Measurements from ENCODE around the gene PURB. TPM values are rescaled to one million over a fixed set of nuclear protein-coding genes. Genes with fewer than 3 reads are reported as not detected.

The PURB gene
- polyA plus RNA-seq, 3 donors, result 3.0 to 13.0 (median 3.0) TPM

- peak overlapping the region in 1 of 7 donors; percentile 7 for H3K27ac Mint-ChIP-seq
Measured at GRCh38 chr7:44906965-44907364, 21.6 kb upstream of the PURB start.

GRCh38 chr7:44905002-44905635 is 19.8 kb upstream of the PURB start:
- Histone ChIP-seq H3K36me3 (replicated peaks in 1 of 2; ENCODE audit: control insufficient read depth in 1 of 2, insufficient read depth in 2 of 2, low read length in 2 of 2) (no peaks in the 10 kb centered on the region), H2AFZ (ENCODE audit: insufficient read depth, low read depth, low read length, poor library complexity, severe bottlenecking) (no peak overlapping the region), H3K27me3 (ENCODE audit: control insufficient read depth in 2 of 2, insufficient read depth in 2 of 2, low read length in 2 of 2) (no peaks in the 10 kb centered on the region), H3K9me3 (replicated peaks in 1 of 2; ENCODE audit: control insufficient read depth in 1 of 2, insufficient read depth in 1 of 2, low read length in 2 of 2) (no peaks in the 10 kb centered on the region), H3K27ac (ENCODE audit: low read depth in 1 of 2, low read length in 2 of 2) (no peak overlapping the region), H3K9ac (ENCODE audit: insufficient read depth, low read length, poor library complexity, severe bottlenecking) (no peak overlapping the region), H3K79me2 (ENCODE audit: insufficient read depth, low read length) (no peaks in the 10 kb centered on the region), H3K4me1 (ENCODE audit: control insufficient read depth in 1 of 2, insufficient read depth in 2 of 2, low read length in 2 of 2) (no peaks in the 10 kb centered on the region), H3K4me2 (replicated peaks; ENCODE audit: extremely low read depth, low read length, poor library complexity, severe bottlenecking) (no peak overlapping the region), H4K20me1 (ENCODE audit: insufficient read depth, low read length) (no peaks in the 10 kb centered on the region), H3K4me3 (replicated peaks in 1 of 3; ENCODE audit: low read depth in 2 of 3, low read length in 3 of 3) (no peak overlapping the region)
- Mint-ChIP-seq H3K9me3 (no peaks in the 10 kb centered on the region), H3K27me3 (ENCODE audit: low read depth in 3 of 3) (peaks cover 0 to 2% (median 0%) of the 10 kb centered on the region in 3 donors), H3K36me3 (no peaks in the 10 kb centered on the region), H3K27ac (no peak overlapping the region), H3K4me3 (no peak overlapping the region), H3K4me1 (peaks cover 6% of the 10 kb centered on the region)
- no peak for DNase-seq
- TF ChIP-seq, protein P1, sequence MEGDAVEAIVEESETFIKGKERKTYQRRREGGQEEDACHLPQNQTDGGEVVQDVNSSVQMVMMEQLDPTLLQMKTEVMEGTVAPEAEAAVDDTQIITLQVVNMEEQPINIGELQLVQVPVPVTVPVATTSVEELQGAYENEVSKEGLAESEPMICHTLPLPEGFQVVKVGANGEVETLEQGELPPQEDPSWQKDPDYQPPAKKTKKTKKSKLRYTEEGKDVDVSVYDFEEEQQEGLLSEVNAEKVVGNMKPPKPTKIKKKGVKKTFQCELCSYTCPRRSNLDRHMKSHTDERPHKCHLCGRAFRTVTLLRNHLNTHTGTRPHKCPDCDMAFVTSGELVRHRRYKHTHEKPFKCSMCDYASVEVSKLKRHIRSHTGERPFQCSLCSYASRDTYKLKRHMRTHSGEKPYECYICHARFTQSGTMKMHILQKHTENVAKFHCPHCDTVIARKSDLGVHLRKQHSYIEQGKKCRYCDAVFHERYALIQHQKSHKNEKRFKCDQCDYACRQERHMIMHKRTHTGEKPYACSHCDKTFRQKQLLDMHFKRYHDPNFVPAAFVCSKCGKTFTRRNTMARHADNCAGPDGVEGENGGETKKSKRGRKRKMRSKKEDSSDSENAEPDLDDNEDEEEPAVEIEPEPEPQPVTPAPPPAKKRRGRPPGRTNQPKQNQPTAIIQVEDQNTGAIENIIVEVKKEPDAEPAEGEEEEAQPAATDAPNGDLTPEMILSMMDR (IDR thresholded peaks at IDR 0.05), result no peak
- intact Hi-C loops (cut with micrococcal nuclease), result no loop called here
- 95% methylated on average over 10 of the region's 12 CpGs for WGBS (ENCODE audit: insufficient coverage)

More at GRCh38 chr7:44906965-44907364, 21.6 kb upstream of the PURB start:
- Histone ChIP-seq H3K27ac (ENCODE audit: low read depth in 1 of 2, low read length in 2 of 2) (no peak overlapping the region), H3K4me2 (replicated peaks; ENCODE audit: extremely low read depth, low read length, poor library complexity, severe bottlenecking) (no peak overlapping the region), H2AFZ (ENCODE audit: insufficient read depth, low read depth, low read length, poor library complexity, severe bottlenecking) (no peak overlapping the region), H3K4me1 (ENCODE audit: control insufficient read depth in 1 of 2, insufficient read depth in 2 of 2, low read length in 2 of 2) (no peaks in the 10 kb centered on the region), H3K27me3 (ENCODE audit: control insufficient read depth in 2 of 2, insufficient read depth in 2 of 2, low read length in 2 of 2) (no peaks in the 10 kb centered on the region), H3K36me3 (replicated peaks in 1 of 2; ENCODE audit: control insufficient read depth in 1 of 2, insufficient read depth in 2 of 2, low read length in 2 of 2) (no peaks in the 10 kb centered on the region), H3K4me3 (replicated peaks in 1 of 3; ENCODE audit: low read depth in 2 of 3, low read length in 3 of 3) (no peak overlapping the region), H3K9ac (ENCODE audit: insufficient read depth, low read length, poor library complexity, severe bottlenecking) (no peak overlapping the region), H3K79me2 (ENCODE audit: insufficient read depth, low read length) (no peaks in the 10 kb centered on the region), H4K20me1 (ENCODE audit: insufficient read depth, low read length) (no peaks in the 10 kb centered on the region), H3K9me3 (replicated peaks in 1 of 2; ENCODE audit: control insufficient read depth in 1 of 2, insufficient read depth in 1 of 2, low read length in 2 of 2) (no peaks in the 10 kb centered on the region)
- Mint-ChIP-seq H3K4me1 (peaks cover 6% of the 10 kb centered on the region), H3K36me3 (no peaks in the 10 kb centered on the region), H3K27me3 (ENCODE audit: low read depth in 3 of 3) (peaks cover 0 to 3% (median 0%) of the 10 kb centered on the region in 3 donors), H3K9me3 (no peaks in the 10 kb centered on the region), H3K4me3 (no peak overlapping the region)
- intact Hi-C loops (cut with micrococcal nuclease), result no loop called here
- WGBS (ENCODE audit: insufficient coverage), result 80% methylated on average over 1 of the region's 8 CpGs
- no peak for DNase-seq
- TF ChIP-seq, protein P1 (IDR thresholded peaks at IDR 0.05), result no peak

Data from CD14-positive monocyte (primary cell).